WTC11 (cell line): ENCODE data around the gene IFNLR1. TPM values are rescaled to one million over a fixed set of nuclear protein-coding genes. Genes with fewer than 3 reads are reported as not detected.

Experiments
- ATAC-seq: fragments of 200-7000 bp; cut with Tn5 transposase; 2 replicates; pipeline ENCODE4 v1.10.0; 2021; ENCODE audit warnings: mild to moderate bottlenecking, moderate library complexity
- CTCF ChIA-PET: fragments of 300-600 bp; sonication (Branson Sonifier 250); formaldehyde crosslinking; loops from one replicate; lab custom pipeline; 2021; ENCODE audit warnings: antibody characterized with exemption; lab: Charles Lee
- POLR2A ChIA-PET: fragments of 350-600 bp; sonication (Branson Sonifier 250); formaldehyde crosslinking; loops from one replicate; lab custom pipeline; 2021; ENCODE audit warnings: antibody characterized with exemption; lab: Charles Lee
- DNase-seq: peaks from one replicate; pipeline ENCODE4 v3.0.0; 2021; ENCODE audit warnings: low spot score
- H3K27ac Mint-ChIP-seq: 2 replicates; pipeline ENCODE4 v1.8.0; 2021; ENCODE audit warnings: mixed read lengths
- H3K27me3 Mint-ChIP-seq: 2 replicates; pipeline ENCODE4 v1.8.0; 2021; ENCODE audit warnings: low read depth, mild to moderate bottlenecking, moderate library complexity, mixed read lengths
- H3K36me3 Mint-ChIP-seq: 2 replicates; pipeline ENCODE4 v1.8.0; 2021; ENCODE audit warnings: mixed read lengths
- H3K4me1 Mint-ChIP-seq: 2 replicates; pipeline ENCODE4 v1.8.0; 2022; ENCODE audit warnings: mixed read lengths
- H3K4me3 Mint-ChIP-seq: 2 replicates; pipeline ENCODE4 v1.8.0; 2021; ENCODE audit warnings: mild to moderate bottlenecking, moderate library complexity, mixed read lengths
- H3K9me3 Mint-ChIP-seq: 2 replicates; pipeline ENCODE4 v1.8.0; 2021; ENCODE audit warnings: mixed read lengths
- ATF1 ChIP-seq: sonication (generic); formaldehyde crosslinking; IDR thresholded peaks from 2 replicates; pipeline ENCODE4 v1.8.1; 2023; ENCODE audit warnings: mild to moderate bottlenecking, moderate library complexity, missing genetic modification reagents
- ATF2 ChIP-seq: sonication (generic); formaldehyde crosslinking; IDR thresholded peaks from 2 replicates; pipeline ENCODE4 v1.8.1; 2022; ENCODE audit warnings: low read depth, missing genetic modification reagents, borderline replicate concordance
- CREB1 ChIP-seq: sonication (generic); formaldehyde crosslinking; IDR thresholded peaks from 2 replicates; pipeline ENCODE4 v1.8.0; 2023; ENCODE audit warnings: mild to moderate bottlenecking, missing genetic modification reagents
- ERG ChIP-seq: fragments of 250-450 bp; sonication (Bioruptor Pico); IDR thresholded peaks from 2 replicates; pipeline ENCODE4 v1.8.0; 2021; ENCODE audit warnings: mild to moderate bottlenecking
- ESRRA ChIP-seq: sonication (generic); formaldehyde crosslinking; IDR thresholded peaks from 2 replicates; pipeline ENCODE4 v1.8.1; 2022; ENCODE audit warnings: mild to moderate bottlenecking, missing genetic modification reagents, borderline replicate concordance
- GABPB1 ChIP-seq: sonication (generic); formaldehyde crosslinking; IDR thresholded peaks from 2 replicates; pipeline ENCODE4 v1.8.1; 2023; ENCODE audit warnings: mild to moderate bottlenecking, missing genetic modification reagents
- HMGXB4 ChIP-seq: sonication (generic); formaldehyde crosslinking; IDR thresholded peaks from 2 replicates; pipeline ENCODE4 v1.8.1; 2023; ENCODE audit warnings: mild to moderate bottlenecking, moderate library complexity, missing genetic modification reagents
- IRF1 ChIP-seq: sonication (generic); formaldehyde crosslinking; IDR thresholded peaks from 2 replicates; pipeline ENCODE4 v1.8.0; 2023; ENCODE audit warnings: missing genetic modification reagents
- IRF2 ChIP-seq: sonication (generic); formaldehyde crosslinking; IDR thresholded peaks from 2 replicates; pipeline ENCODE4 v1.8.0; 2022; ENCODE audit warnings: low read depth, missing genetic modification reagents, borderline replicate concordance
- JUN ChIP-seq: sonication (generic); formaldehyde crosslinking; IDR thresholded peaks from 2 replicates; pipeline ENCODE4 v1.8.0; 2023; ENCODE audit warnings: mild to moderate bottlenecking, missing genetic modification reagents
- MXD4 ChIP-seq: fragments of 250-450 bp; sonication (Bioruptor Pico); IDR thresholded peaks from 2 replicates; pipeline ENCODE4 v1.8.0; 2021; ENCODE audit warnings: mild to moderate bottlenecking, moderate library complexity, borderline replicate concordance
- RORB ChIP-seq: fragments of 250-450 bp; sonication (Bioruptor Pico); IDR thresholded peaks from 2 replicates; pipeline ENCODE4 v1.9.0; 2021; ENCODE audit warnings: mild to moderate bottlenecking
- SOX15 ChIP-seq: fragments of 250-450 bp; sonication (Bioruptor Pico); IDR thresholded peaks from 2 replicates; pipeline ENCODE4 v1.9.0; 2021; ENCODE audit warnings: mild to moderate bottlenecking
- TCF7 ChIP-seq: sonication (generic); formaldehyde crosslinking; IDR thresholded peaks from 2 replicates; pipeline ENCODE4 v1.8.0; 2022; ENCODE audit warnings: mild to moderate bottlenecking, low read depth, missing genetic modification reagents, moderate library complexity
- TEAD1 ChIP-seq: sonication (generic); formaldehyde crosslinking; IDR thresholded peaks from 2 replicates; pipeline ENCODE4 v1.8.0; 2022; ENCODE audit warnings: mild to moderate bottlenecking, missing genetic modification reagents
- TP53 ChIP-seq: sonication (generic); formaldehyde crosslinking; IDR thresholded peaks from 2 replicates; pipeline ENCODE4 v1.8.1; 2023; ENCODE audit warnings: mild to moderate bottlenecking, missing genetic modification reagents
- ZNF121 ChIP-seq: sonication (generic); formaldehyde crosslinking; IDR thresholded peaks from 2 replicates; pipeline ENCODE4 v1.8.0; 2023; ENCODE audit warnings: missing genetic modification reagents
- ZNF425 ChIP-seq: fragments of 250-450 bp; sonication (Bioruptor Pico); conservative IDR thresholded peaks from 2 replicates; pipeline ENCODE4 v1.9.0; 2021; ENCODE audit warnings: mild to moderate bottlenecking
- total RNA-seq: library from RNA; stranded (reverse); gene quantifications from 3 replicates; pipeline ENCODE4 v1.2.3, GENCODE V29; 2021
- TF ChIP-seq, protein P1 (sequence below): sonication (generic); formaldehyde crosslinking; IDR thresholded peaks from 2 replicates; pipeline ENCODE4 v1.8.0; 2022; ENCODE audit warnings: missing genetic modification reagents
- TF ChIP-seq, protein P2 (sequence below): sonication (generic); formaldehyde crosslinking; IDR thresholded peaks from 2 replicates; pipeline ENCODE4 v1.8.1; 2022; ENCODE audit warnings: mild to moderate bottlenecking, moderate library complexity, missing genetic modification reagents

The IFNLR1 gene
- total RNA-seq, 1 experiment from 2014 or later, result 6.6 TPM

- no peak for TF ChIP-seq HMGXB4 (CRISPR knock-in tag)
- TF ChIP-seq SOX15 (CRISPR knock-in tag), result no peak
These were observed 13.2 kb downstream of the IFNLR1 start (continued) for GRCh38 chr1:24173638-24174575.

- no peak overlapping the region for H3K4me3 Mint-ChIP-seq
- ChIA-PET POLR2A (no interaction called here), CTCF (no interaction called here)
- H3K4me1 Mint-ChIP-seq, result peaks cover 6% of the 10 kb centered on the region; the same call in 1 of the 2 replicates
- ATAC-seq, result no peak
- no peaks in the 10 kb centered on the region for H3K9me3 Mint-ChIP-seq
- H3K27me3 Mint-ChIP-seq, result no peaks in the 10 kb centered on the region
- peaks cover 12% of the 10 kb centered on the region for H3K36me3 Mint-ChIP-seq
- DNase-seq, result no peak
- TF ChIP-seq MXD4 (CRISPR knock-in tag) (no peak), ESRRA (CRISPR knock-in tag) (no peak), ZNF425 (CRISPR knock-in tag) (no peak), ERG (no peak), RORB (CRISPR knock-in tag) (no peak), CREB1 (CRISPR knock-in tag) (no peak), ATF1 (no peak), IRF2 (CRISPR knock-in tag) (no peak)
- TF ChIP-seq, protein P1, sequence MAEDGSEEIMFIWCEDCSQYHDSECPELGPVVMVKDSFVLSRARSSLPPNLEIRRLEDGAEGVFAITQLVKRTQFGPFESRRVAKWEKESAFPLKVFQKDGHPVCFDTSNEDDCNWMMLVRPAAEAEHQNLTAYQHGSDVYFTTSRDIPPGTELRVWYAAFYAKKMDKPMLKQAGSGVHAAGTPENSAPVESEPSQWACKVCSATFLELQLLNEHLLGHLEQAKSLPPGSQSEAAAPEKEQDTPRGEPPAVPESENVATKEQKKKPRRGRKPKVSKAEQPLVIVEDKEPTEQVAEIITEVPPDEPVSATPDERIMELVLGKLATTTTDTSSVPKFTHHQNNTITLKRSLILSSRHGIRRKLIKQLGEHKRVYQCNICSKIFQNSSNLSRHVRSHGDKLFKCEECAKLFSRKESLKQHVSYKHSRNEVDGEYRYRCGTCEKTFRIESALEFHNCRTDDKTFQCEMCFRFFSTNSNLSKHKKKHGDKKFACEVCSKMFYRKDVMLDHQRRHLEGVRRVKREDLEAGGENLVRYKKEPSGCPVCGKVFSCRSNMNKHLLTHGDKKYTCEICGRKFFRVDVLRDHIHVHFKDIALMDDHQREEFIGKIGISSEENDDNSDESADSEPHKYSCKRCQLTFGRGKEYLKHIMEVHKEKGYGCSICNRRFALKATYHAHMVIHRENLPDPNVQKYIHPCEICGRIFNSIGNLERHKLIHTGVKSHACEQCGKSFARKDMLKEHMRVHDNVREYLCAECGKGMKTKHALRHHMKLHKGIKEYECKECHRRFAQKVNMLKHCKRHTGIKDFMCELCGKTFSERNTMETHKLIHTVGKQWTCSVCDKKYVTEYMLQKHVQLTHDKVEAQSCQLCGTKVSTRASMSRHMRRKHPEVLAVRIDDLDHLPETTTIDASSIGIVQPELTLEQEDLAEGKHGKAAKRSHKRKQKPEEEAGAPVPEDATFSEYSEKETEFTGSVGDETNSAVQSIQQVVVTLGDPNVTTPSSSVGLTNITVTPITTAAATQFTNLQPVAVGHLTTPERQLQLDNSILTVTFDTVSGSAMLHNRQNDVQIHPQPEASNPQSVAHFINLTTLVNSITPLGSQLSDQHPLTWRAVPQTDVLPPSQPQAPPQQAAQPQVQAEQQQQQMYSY, result no peak
- TF ChIP-seq, protein P2, sequence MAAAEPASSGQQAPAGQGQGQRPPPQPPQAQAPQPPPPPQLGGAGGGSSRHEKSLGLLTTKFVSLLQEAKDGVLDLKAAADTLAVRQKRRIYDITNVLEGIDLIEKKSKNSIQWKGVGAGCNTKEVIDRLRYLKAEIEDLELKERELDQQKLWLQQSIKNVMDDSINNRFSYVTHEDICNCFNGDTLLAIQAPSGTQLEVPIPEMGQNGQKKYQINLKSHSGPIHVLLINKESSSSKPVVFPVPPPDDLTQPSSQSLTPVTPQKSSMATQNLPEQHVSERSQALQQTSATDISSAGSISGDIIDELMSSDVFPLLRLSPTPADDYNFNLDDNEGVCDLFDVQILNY (CRISPR knock-in tag), result no peak
- H3K27ac Mint-ChIP-seq, result no peak overlapping the region
These were observed 14.5 kb downstream of the IFNLR1 start for GRCh38 chr1:24172598-24172997.

GRCh38 chr1:24169286-24169685 lies 17.8 kb downstream of the IFNLR1 start:
- CTCF ChIA-PET, result interaction anchor here (0.8 to 1.0 kb wide), 2 partner anchors 11 to 205 kb away, joined by 4 to 5 read pairs; no protein-coding TSS in a partner anchor
- Mint-ChIP-seq H3K4me3 (no peak overlapping the region), H3K36me3 (peaks cover 21% of the 10 kb centered on the region), H3K9me3 (no peaks in the 10 kb centered on the region), H3K27me3 (no peaks in the 10 kb centered on the region), H3K4me1 (no peaks in the 10 kb centered on the region), H3K27ac (no peak overlapping the region)
- POLR2A ChIA-PET, result no interaction called here
- no peak for ATAC-seq
- no peak for DNase-seq
- no peak for TF ChIP-seq TCF7 (CRISPR knock-in tag)
- no peak for TF ChIP-seq IRF1 (CRISPR knock-in tag)
- no peak for TF ChIP-seq GABPB1 (CRISPR knock-in tag)
- no peak for TF ChIP-seq TEAD1 (CRISPR knock-in tag)
- TF ChIP-seq JUN (CRISPR knock-in tag), result no peak
- no peak for TF ChIP-seq ZNF121 (CRISPR knock-in tag)
- TF ChIP-seq TP53 (CRISPR knock-in tag), result no peak
- TF ChIP-seq ATF2, result no peak
